HG03025 (cell line): ENCODE results near the gene NEDD4.
"Not testable (repeated sequence)": the region's sequence is repeated elsewhere in the genome, so short reads cannot be mapped to it uniquely, and the experiment has no call there.

Experiments used
- ATAC-seq: cut with Tn5 transposase; IDR thresholded peaks from one replicate; pipeline ENCODE4 v1.9.1; 2021; ENCODE audit warnings: mild to moderate bottlenecking, moderate library complexity; ENCODE audit not compliant: unreplicated experiment, low FRiP score

The NEDD4 gene

GRCh38 chr15:55900019-55900418, 93.4 kb downstream of the NEDD4 start:
- no peak for ATAC-seq

- no peak for ATAC-seq
Observed at GRCh38 chr15:55899537-55899936, 93.9 kb downstream of the NEDD4 start.

DNA sequence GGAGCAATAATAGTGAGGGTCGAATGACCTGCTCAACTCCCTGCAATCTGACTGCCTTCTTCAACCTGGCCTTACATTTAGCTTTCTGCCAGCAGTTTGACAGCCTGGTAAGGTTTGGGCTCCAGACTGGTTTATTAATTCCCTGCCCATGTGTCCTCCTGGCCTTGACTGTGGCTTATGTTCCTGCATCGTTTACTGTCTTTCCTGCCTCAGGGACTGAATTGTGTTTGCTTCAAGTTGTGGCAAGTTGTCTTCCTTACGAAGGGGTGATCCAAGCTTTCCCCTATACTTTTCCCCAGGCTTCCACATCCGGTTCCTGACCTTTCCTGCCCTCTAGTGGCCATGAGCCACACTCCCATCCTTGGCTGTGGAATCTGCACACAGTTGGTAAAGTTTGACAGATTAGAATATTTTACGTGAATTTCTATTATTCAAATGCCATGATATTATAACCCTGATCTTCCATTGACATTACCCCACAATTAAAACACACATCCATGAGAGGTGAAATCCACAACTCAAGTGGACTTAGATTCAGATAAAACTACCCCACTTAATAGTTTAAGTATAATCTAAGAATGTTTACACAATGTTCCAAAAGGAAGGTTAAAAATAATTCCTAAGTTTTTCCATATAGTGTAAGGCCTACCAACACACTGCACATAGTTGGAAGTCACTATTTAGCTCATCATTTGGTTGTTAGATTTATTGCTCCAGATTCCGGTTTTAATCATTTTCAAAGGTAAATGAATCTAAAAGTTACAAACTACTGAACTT, 95.7 kb downstream of the NEDD4 start:
- no peak for ATAC-seq

GRCh38 chr15:55894399-55894965, 98.9 kb downstream of the NEDD4 start:
- ATAC-seq = no peak

GRCh38 chr15:55893852-55894251, 99.6 kb downstream of the NEDD4 start:
- no peak for ATAC-seq

GRCh38 chr15:55891196-55891595, 102.2 kb downstream of the NEDD4 start:
- ATAC-seq = no peak

GRCh38 chr15:55884223-55884622, 109.2 kb downstream of the NEDD4 start:
- no peak for ATAC-seq

DNA sequence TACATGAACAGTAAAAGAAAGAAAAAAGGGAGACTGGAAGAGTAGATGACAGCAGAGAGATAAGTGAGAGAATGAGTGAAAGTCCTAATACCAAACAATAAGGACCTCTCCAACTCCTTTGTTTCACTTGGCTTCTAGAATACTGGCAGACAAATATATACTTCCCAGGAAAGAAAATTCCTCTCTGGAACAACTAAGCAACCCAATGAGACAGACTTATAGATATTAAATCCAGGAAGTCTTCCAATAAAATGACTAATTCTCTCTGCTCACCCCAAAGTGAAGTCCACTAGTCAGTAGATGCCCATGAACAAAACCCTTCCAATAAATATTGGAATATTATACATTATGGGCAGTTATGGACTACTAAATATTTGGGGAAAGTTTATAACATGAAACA, 114.2 kb downstream of the NEDD4 start:
- ATAC-seq = no peak

- no peak for ATAC-seq
Observed at GRCh38 chr15:55873024-55873720, 120.2 kb downstream of the NEDD4 start.

- ATAC-seq = no peak
Observed at GRCh38 chr15:55872471-55872870, 120.9 kb downstream of the NEDD4 start.

- ATAC-seq = no peak
Observed at GRCh38 chr15:55869660-55870059, 123.8 kb downstream of the NEDD4 start.

- no peak for ATAC-seq
Observed at GRCh38 chr15:55868707-55869106, 124.7 kb downstream of the NEDD4 start.

GRCh38 chr15:55868291-55868690, 125.1 kb downstream of the NEDD4 start:
- ATAC-seq = not testable (repeated sequence)

DNA sequence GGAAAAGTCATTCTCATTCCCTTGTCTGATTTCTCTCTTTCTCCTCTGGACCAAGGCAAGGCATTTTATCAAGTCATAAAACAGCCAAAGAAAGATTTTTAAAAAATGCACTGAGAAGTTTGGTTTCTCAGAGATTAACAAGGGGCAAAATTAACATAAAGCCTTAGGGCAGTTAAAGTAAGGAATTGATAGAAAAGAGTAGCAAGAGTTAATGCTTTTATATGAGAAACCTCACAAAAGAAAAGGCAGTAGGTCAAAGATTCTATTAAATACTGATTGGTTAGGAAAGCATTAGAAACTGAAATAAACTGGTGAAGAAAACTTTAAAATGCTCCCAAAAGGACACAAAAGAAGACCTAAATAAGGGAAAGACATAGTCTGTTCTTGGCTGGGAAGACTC, 129.5 kb downstream of the NEDD4 start:
- ATAC-seq = no peak

- ATAC-seq = no peak
Observed at GRCh38 chr15:55861115-55861514, 132.3 kb downstream of the NEDD4 start.

- no peak for ATAC-seq
Observed at GRCh38 chr15:55860468-55860867, 132.9 kb downstream of the NEDD4 start.

DNA sequence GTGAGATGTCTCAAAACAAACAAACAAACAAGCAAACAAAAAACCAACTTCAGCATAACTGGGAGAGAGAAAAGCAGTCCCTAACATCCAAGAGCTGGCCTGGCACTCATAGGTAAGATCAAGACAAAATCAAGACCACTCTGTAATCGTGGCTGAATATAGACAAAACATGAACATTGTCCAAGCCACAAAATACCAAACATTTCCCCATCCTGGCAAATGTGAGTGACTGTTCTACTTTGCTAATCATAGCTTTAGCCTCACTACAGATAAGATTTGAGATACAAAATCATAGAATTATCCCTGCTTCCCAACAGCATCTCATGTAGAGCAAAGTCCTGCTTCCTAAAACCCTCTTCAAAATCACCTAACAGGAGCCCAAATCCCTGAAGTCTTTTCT, 133.7 kb downstream of the NEDD4 start:
- ATAC-seq = no peak

- no peak for ATAC-seq
Observed at GRCh38 chr15:55858661-55859060, 134.8 kb downstream of the NEDD4 start.

DNA sequence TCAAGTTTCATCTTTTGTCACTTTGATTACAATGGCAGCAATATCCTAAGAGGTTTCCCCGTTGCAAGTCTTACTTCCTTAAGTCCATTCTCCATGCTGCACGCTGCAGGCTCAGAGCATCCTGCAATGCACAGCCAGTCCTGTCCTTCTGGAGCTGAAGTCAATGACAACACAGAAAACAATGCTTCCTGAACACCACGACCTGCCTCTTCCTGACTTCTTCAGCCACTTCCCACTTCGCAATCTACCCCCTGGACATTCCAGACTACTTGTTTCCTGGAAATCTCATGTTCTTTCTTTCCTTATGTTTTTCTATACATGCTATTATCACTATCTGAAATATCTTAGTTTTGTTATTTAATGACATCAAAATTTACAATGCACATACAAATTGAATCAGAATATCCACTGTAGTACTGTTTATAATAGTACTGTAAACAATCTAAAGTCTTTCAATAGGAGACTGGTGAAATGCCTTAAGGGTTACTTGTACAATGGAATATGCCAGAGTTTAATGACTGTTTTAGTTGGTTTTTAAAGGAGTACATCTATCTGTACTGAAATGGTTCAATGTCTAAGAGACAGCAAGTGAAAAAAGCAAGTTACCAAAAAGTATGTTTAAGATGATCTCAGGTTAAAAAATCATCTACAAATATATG, 136.8 kb downstream of the NEDD4 start:
- no peak for ATAC-seq

DNA sequence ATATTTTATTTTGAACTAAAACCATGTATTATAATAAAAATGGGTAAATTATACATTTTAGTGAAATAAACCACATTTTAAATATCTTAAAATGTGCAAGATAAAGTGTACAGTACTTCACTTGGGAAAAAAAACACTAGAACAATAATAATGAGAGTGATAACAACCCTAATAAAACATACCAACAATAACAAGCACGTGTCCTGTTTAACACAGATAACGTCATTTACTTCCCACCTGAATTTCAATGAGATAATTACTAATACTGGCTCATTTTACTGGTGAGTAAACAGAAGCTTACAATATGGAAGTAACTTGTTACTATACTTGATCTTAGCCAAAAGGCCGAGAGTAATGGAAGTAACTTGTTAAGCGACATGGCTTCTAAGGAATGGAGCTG, 140.3 kb downstream of the NEDD4 start:
- no peak for ATAC-seq

- ATAC-seq = no peak
Observed at GRCh38 chr15:55846116-55846707, 147.2 kb downstream of the NEDD4 start.
